GM23338 (cell line): ENCODE data around the gene FITM2. TPM values are rescaled to one million over a fixed set of nuclear protein-coding genes. Genes with fewer than 3 reads are reported as not detected.

Experiments used
- ATAC-seq: fragments of 200-7000 bp; cut with Tn5 transposase; 3 replicates; pipeline ENCODE4 v1.9.1; 2020
- DNase-seq: peaks from one replicate; pipeline ENCODE4 v3.0.0-alpha.2; 2015; ENCODE audit warnings: low spot score
- H2AFZ ChIP-seq: fragments of 200-600 bp; sonication (generic); 2 replicates; pipeline ENCODE4 v1.8.0; 2016; ENCODE audit warnings: antibody characterized with exemption, mild to moderate bottlenecking, moderate library complexity
- H3F3A ChIP-seq: fragments of 200-600 bp; sonication (generic); replicated peaks from 2 replicates; pipeline ENCODE4 v1.8.0; 2017; ENCODE audit warnings: antibody characterized with exemption, mixed run types, low read depth
- H3K27ac ChIP-seq: fragments of 200-600 bp; sonication (generic); 2 replicates; pipeline ENCODE4 v1.6.1; 2016; ENCODE audit warnings: low read depth
- H3K27me3 ChIP-seq: fragments of 200-600 bp; sonication (generic); 2 replicates; pipeline ENCODE4 v1.8.0; 2016; ENCODE audit warnings: mild to moderate bottlenecking, mixed run types, moderate library complexity; ENCODE audit not compliant: insufficient read depth
- H3K36me3 ChIP-seq: fragments of 200-600 bp; sonication (generic); 2 replicates; pipeline ENCODE4 v1.8.0; 2016; ENCODE audit warnings: mild to moderate bottlenecking; ENCODE audit not compliant: insufficient read depth
- H3K4me1 ChIP-seq: fragments of 200-600 bp; sonication (generic); 2 replicates; pipeline ENCODE4 v1.8.0; 2016; ENCODE audit warnings: mild to moderate bottlenecking, moderate library complexity; ENCODE audit not compliant: insufficient read depth
- H3K4me2 ChIP-seq: fragments of 200-600 bp; sonication (generic); 2 replicates; pipeline ENCODE4 v1.7.1; 2017; ENCODE audit warnings: mixed run types
- H3K4me3 ChIP-seq: fragments of 200-600 bp; sonication (generic); 2 replicates; pipeline ENCODE4 v1.6.1; 2016; ENCODE audit warnings: mixed run types
- H3K79me2 ChIP-seq: fragments of 200-600 bp; sonication (generic); replicated peaks from 2 replicates; pipeline ENCODE4 v1.8.0; 2017; ENCODE audit warnings: mild to moderate bottlenecking; ENCODE audit not compliant: insufficient read depth
- H3K9me2 ChIP-seq: fragments of 200-600 bp; sonication (generic); 2 replicates; pipeline ENCODE4 v1.8.0; 2017; ENCODE audit not compliant: insufficient read depth
- H4K20me1 ChIP-seq: fragments of 200-600 bp; sonication (generic); replicated peaks from 2 replicates; pipeline ENCODE4 v1.8.0; 2017; ENCODE audit warnings: mild to moderate bottlenecking; ENCODE audit not compliant: insufficient read depth
- H3K27ac Mint-ChIP-seq: 2 replicates; pipeline ENCODE4 v1.8.0; 2020; ENCODE audit warnings: inconsistent platforms, mild to moderate bottlenecking, moderate library complexity, mixed read lengths
- H3K27me3 Mint-ChIP-seq: 3 replicates; pipeline ENCODE4 v1.8.0; 2022; ENCODE audit warnings: low read depth, mild to moderate bottlenecking, moderate library complexity, mixed read lengths, inconsistent platforms; ENCODE audit not compliant: insufficient read depth, poor library complexity
- H3K36me3 Mint-ChIP-seq: 3 replicates; pipeline ENCODE4 v1.8.0; 2021; ENCODE audit warnings: low read depth, mild to moderate bottlenecking, inconsistent platforms, moderate library complexity, mixed read lengths
- H3K4me1 Mint-ChIP-seq: 3 replicates; pipeline ENCODE4 v1.8.0; 2020; ENCODE audit warnings: mild to moderate bottlenecking, inconsistent platforms, mixed read lengths
- H3K4me3 Mint-ChIP-seq: 3 replicates; pipeline ENCODE4 v1.8.0; 2021; ENCODE audit warnings: moderate library complexity, mild to moderate bottlenecking, inconsistent platforms, mixed read lengths
- H3K9me3 Mint-ChIP-seq: 3 replicates; pipeline ENCODE4 v1.8.0; 2020; ENCODE audit warnings: moderate library complexity, mild to moderate bottlenecking, inconsistent platforms, mixed read lengths
- CREB1 ChIP-seq: fragments of 250-450 bp; sonication (Bioruptor Pico); IDR thresholded peaks from 2 replicates; pipeline ENCODE4 v1.5.0; 2020; ENCODE audit warnings: low read depth, mild to moderate bottlenecking, moderate library complexity
- CTCF ChIP-seq, 2 experiments: fragments of 200-600 bp in 1 of 2; sonication (generic) in 1 of 2; conservative IDR thresholded peaks; 2 replicates each; pipeline versions ENCODE4 v1.5.1 to v1.6.1; 2016 to 2017; ENCODE audit warnings: antibody characterized with exemption in 2 of 2, low read depth in 2 of 2, mild to moderate bottlenecking in 2 of 2, moderate library complexity in 1 of 2
- ETS1 ChIP-seq: IDR thresholded peaks from 2 replicates; pipeline ENCODE4 v1.6.1; 2016; ENCODE audit warnings: antibody characterized with exemption
- EZH2 ChIP-seq: fragments of 200-600 bp; sonication (generic); IDR thresholded peaks from one replicate; pipeline ENCODE4 v1.8.0; 2017; ENCODE audit warnings: antibody characterized with exemption, mild to moderate bottlenecking, low read depth; ENCODE audit not compliant: unreplicated experiment
- EZH2phosphoT487 ChIP-seq: fragments of 200-600 bp; sonication (generic); IDR thresholded peaks from one replicate; pipeline ENCODE4 v1.8.1; 2018; ENCODE audit warnings: antibody characterized with exemption; ENCODE audit not compliant: unreplicated experiment
- JUNB ChIP-seq: IDR thresholded peaks from one replicate; pipeline ENCODE4 v1.6.1; 2016; ENCODE audit warnings: antibody characterized with exemption; ENCODE audit not compliant: unreplicated experiment
- NANOG ChIP-seq: IDR thresholded peaks from 2 replicates; pipeline ENCODE4 v1.6.1; 2016; ENCODE audit warnings: antibody characterized with exemption, borderline replicate concordance
- POLR2AphosphoS5 ChIP-seq: IDR thresholded peaks from 2 replicates; pipeline ENCODE4 v1.6.1; 2016; ENCODE audit warnings: antibody characterized with exemption, low read depth
- REST ChIP-seq: IDR thresholded peaks from one replicate; pipeline ENCODE4 v1.6.1; 2018; ENCODE audit warnings: antibody characterized with exemption; ENCODE audit not compliant: unreplicated experiment
- STAT1 ChIP-seq: IDR thresholded peaks from one replicate; pipeline ENCODE4 v1.6.1; 2016; ENCODE audit warnings: antibody characterized with exemption; ENCODE audit not compliant: unreplicated experiment
- ZNF114 ChIP-seq: fragments of 250-450 bp; sonication (Bioruptor Pico); IDR thresholded peaks from 2 replicates; pipeline ENCODE4 v1.5.0; 2020; ENCODE audit warnings: mild to moderate bottlenecking, moderate library complexity
- ZNF331 ChIP-seq: fragments of 250-450 bp; sonication (Bioruptor Pico); IDR thresholded peaks from 2 replicates; pipeline ENCODE4 v1.5.0; 2020; ENCODE audit warnings: low read depth, mild to moderate bottlenecking, moderate library complexity
- ZNF462 ChIP-seq: fragments of 250-450 bp; sonication (Bioruptor Pico); IDR thresholded peaks from 2 replicates; pipeline ENCODE4 v1.5.0; 2020; ENCODE audit warnings: mild to moderate bottlenecking, moderate library complexity
- polyA plus RNA-seq: library from polyadenylated mRNA; unstranded; fragments of >200 nt; fragmentation: Nextera tagmentation; extraction: Ambion mirVana; gene quantifications from 2 replicates; pipeline ENCODE4 v1.2.1, GENCODE V29; 2016
- total RNA-seq: library from RNA; depleted of rRNA; stranded (reverse); fragments of >200 nt; shearing (Covaris generic); gene quantifications from 2 replicates; pipeline ENCODE4 v1.2.3, GENCODE V29; 2014

FITM2 gene
- total and polyA plus RNA-seq, 2 experiments from 2014 or later, result 0.87 to 1.6 TPM

- no peaks in the 10 kb centered on the region for H3K4me1 ChIP-seq
- H4K20me1 ChIP-seq, result no peaks in the 10 kb centered on the region
- no peak for ATAC-seq
- H3K36me3 ChIP-seq, result no peaks in the 10 kb centered on the region
- no peaks in the 10 kb centered on the region for H3K27me3 Mint-ChIP-seq
- no peak overlapping the region for H3K27ac ChIP-seq
- H3K79me2 ChIP-seq, result no peaks in the 10 kb centered on the region
- H3F3A ChIP-seq, result no peaks in the 10 kb centered on the region
- TF ChIP-seq JUNB, result no peak
- no peak for TF ChIP-seq EZH2
- no peak for TF ChIP-seq ZNF331 (CRISPR knock-in tag)
- no peak for TF ChIP-seq EZH2phosphoT487
- TF ChIP-seq CREB1 (CRISPR knock-in tag), result no peak
- TF ChIP-seq POLR2AphosphoS5, result no peak
- no peak for TF ChIP-seq REST
- TF ChIP-seq STAT1, result no peak
- no peak for TF ChIP-seq CTCF (conservative IDR thresholded peaks at IDR 0.05; ENCODE audit: low read depth in 2 of 2)
- TF ChIP-seq ZNF462, result no peak
- no peak for TF ChIP-seq ETS1
- TF ChIP-seq NANOG, result no peak
- no peak for TF ChIP-seq ZNF114 (CRISPR knock-in tag)
- H3K9me2 ChIP-seq, result no peaks in the 10 kb centered on the region
- DNase-seq, result no peak
- H3K36me3 Mint-ChIP-seq, result no peaks in the 10 kb centered on the region
- no peak overlapping the region for H3K4me3 ChIP-seq
- no peak overlapping the region for H3K27ac Mint-ChIP-seq
- H2AFZ ChIP-seq, result no peak overlapping the region
- no peak overlapping the region for H3K4me2 ChIP-seq
- H3K4me1 Mint-ChIP-seq, result peaks cover 5% of the 10 kb centered on the region; the same call in 2 of the 3 replicates
- H3K4me3 Mint-ChIP-seq, result no peak overlapping the region
- no peaks in the 10 kb centered on the region for H3K9me3 Mint-ChIP-seq
- no peaks in the 10 kb centered on the region for H3K27me3 ChIP-seq
Observed at GRCh38 chr20:44344723-44345122, 33.7 kb upstream of the FITM2 start.
